Esophagus squamous epithelium (tissue), 5 donors: ENCODE results near the gene ARL13A. TPM values are rescaled to one million over a fixed set of nuclear protein-coding genes. Genes with fewer than 3 reads are reported as not detected.

Experiments
- DNase-seq: peaks from one replicate; lab custom pipeline; 2025; lab: John Stamatoyannopoulos, UW
- H3K27ac ChIP-seq, 4 donors: fragments of 200-600 bp; sonication (generic); one replicate each; pipeline ENCODE4 v1.5.1; 2016 to 2019; ENCODE audit warnings: mild to moderate bottlenecking in 1 of 4
- H3K27me3 ChIP-seq, 4 donors: fragments of 200-600 bp; sonication (generic); 1 replicate in 3 of 4; 2 replicates in 1 of 4; pipeline versions ENCODE4 v1.5.1 to v1.6.0; 2017 to 2021; ENCODE audit warnings: antibody characterized with exemption in 1 of 4
- H3K36me3 ChIP-seq, 3 donors: fragments of 200-600 bp; sonication (generic); one replicate each; pipeline ENCODE4 v1.5.1; 2016 to 2019
- H3K4me1 ChIP-seq, 3 donors: fragments of 200-600 bp; sonication (generic); one replicate each; pipeline ENCODE4 v1.5.1; 2017 to 2019
- H3K4me3 ChIP-seq, 4 donors: fragments of 200-600 bp; sonication (generic); 1 replicate in 3 of 4; 2 replicates in 1 of 4; pipeline ENCODE4 v1.5.1; 2016 to 2019; ENCODE audit warnings: mild to moderate bottlenecking in 2 of 4, moderate library complexity in 1 of 4
- H3K9me3 ChIP-seq, 3 donors: fragments of 200-600 bp; sonication (generic); one replicate each; pipeline ENCODE4 v1.5.1; 2016 to 2019
- CTCF ChIP-seq, 6 experiments: fragments of 450-650 bp in 4 of 6; fragments of 200-600 bp in 2 of 6; sonication (generic) in 2 of 6; IDR thresholded peaks; one replicate each; pipeline ENCODE4 v1.5.1; 2016 to 2019; ENCODE audit warnings: antibody characterized with exemption in 6 of 6, mild to moderate bottlenecking in 4 of 6, moderate library complexity in 4 of 6
- POLR2A ChIP-seq, 4 donors: fragments of 450-650 bp; IDR thresholded peaks; one replicate each; pipeline ENCODE4 v1.6.1; 2017; ENCODE audit warnings: antibody characterized with exemption in 4 of 4, mild to moderate bottlenecking in 4 of 4, moderate library complexity in 3 of 4
- WGBS, 2 donors: methylation state at CpG; one replicate each; pipeline ENCODE4 v1.1.5; 2018; 5-methylcytosine and 5-hydroxymethylcytosine counted together
- intact Hi-C: fragments of 100-400 bp; cut with DNase I; formaldehyde crosslinking; loops from one replicate; pipeline ENCODE4 v1.15.0; 2022
- total RNA-seq, 4 donors: library from RNA; depleted of rRNA; stranded (reverse); fragments of >200 nt; gene quantifications; one replicate each; pipeline ENCODE4 v1.1.0, GENCODE V29; 2016
- donor health status: DM: yes; HTN: yes; CAD: no.

The ARL13A gene
- total RNA-seq, 4 donors from 2014 or later, result not detected

GRCh38 chrX:101037231-101037630, 67.7 kb downstream of the ARL13A start:
- peaks cover 0 to 80% (median 0%) of the 10 kb centered on the region in 3 donors for H3K36me3 ChIP-seq
- H3K4me1 ChIP-seq, result no peaks in the 10 kb centered on the region
- H3K4me3 ChIP-seq, result no peak overlapping the region
- H3K9me3 ChIP-seq, result no peaks in the 10 kb centered on the region
- intact Hi-C loops, result no loop called here
- no peak overlapping the region for H3K27ac ChIP-seq
- DNase-seq, result no peak
- H3K27me3 ChIP-seq, result no peaks in the 10 kb centered on the region
- TF ChIP-seq CTCF (IDR thresholded peaks at IDR 0.05) (no peak), POLR2A (IDR thresholded peaks at IDR 0.05) (no peak)

GRCh38 chrX:101040197-101040596, 70.7 kb downstream of the ARL13A start:
- H3K27me3 ChIP-seq, result no peaks in the 10 kb centered on the region
- no peak overlapping the region for H3K27ac ChIP-seq
- H3K4me1 ChIP-seq, result no peaks in the 10 kb centered on the region
- no peak for DNase-seq
- H3K36me3 ChIP-seq, result peaks cover 0 to 64% (median 0%) of the 10 kb centered on the region in 3 donors
- H3K9me3 ChIP-seq, result no peaks in the 10 kb centered on the region
- TF ChIP-seq POLR2A (IDR thresholded peaks at IDR 0.05), result no peak
- no peak for TF ChIP-seq CTCF (IDR thresholded peaks at IDR 0.05)
- intact Hi-C loops, result no loop called here
- no peak overlapping the region for H3K4me3 ChIP-seq
- 71 to 78% methylated on average over 3 to 4 of the region's 4 CpGs for WGBS, 2 donors

Other genes with a start within 250 kb of the ARL13A start
- gene SYTL4, start 237.6 kb upstream of the ARL13A start, total RNA-seq, result 10 to 100 TPM in 1 of 4 donors, 1 to 10 TPM in 3; 5.4 to 14.9 (median 6.9) TPM
- 10 to 100 TPM; 19.3 to 34.8 (median 24.9) TPM for gene CSTF2, start 149.3 kb upstream of the ARL13A start, total RNA-seq
- not detected for gene NOX1, start 95.3 kb upstream of the ARL13A start, total RNA-seq
- 1 to 10 TPM; 2.3 to 4.4 (median 3.6) TPM for gene XKRX, start 40.8 kb upstream of the ARL13A start, total RNA-seq
- 10 to 100 TPM; 10.5 to 21.0 (median 12.7) TPM for gene TRMT2B, start 82.4 kb downstream of the ARL13A start, total RNA-seq
- 1 to 10 TPM in 2 of 4 donors, under 1 TPM in 1, not detected in 1; 0.42 to 2.7 (median 1.1) TPM for gene TMEM35A, start 109.2 kb downstream of the ARL13A start, total RNA-seq
- gene CENPI, start 128.5 kb downstream of the ARL13A start, total RNA-seq, result 1 to 10 TPM; 1.9 to 7.0 (median 3.7) TPM